Gastrocnemius medialis (tissue), 4 donors: ENCODE results near the gene AARS2. TPM values are rescaled to one million over a fixed set of nuclear protein-coding genes. Genes with fewer than 3 reads are reported as not detected.

ENCODE experiments used
- ATAC-seq, 2 donors: fragments of 150-250 bp; one replicate each; pipeline ENCODE4 v1.9.1; 2016
- DNase-seq, 2 donors: peaks; one replicate each; pipeline ENCODE4 v3.0.0-alpha.2; 2019
- H3K27ac ChIP-seq, 4 donors: fragments of 200-600 bp; sonication (generic); 1 replicate in 1 of 4; 2 replicates in 3 of 4; pipeline ENCODE4 v1.5.1; 2016 to 2018; ENCODE audit warnings: mild to moderate bottlenecking in 2 of 4, moderate library complexity in 1 of 4
- H3K27me3 ChIP-seq, 3 donors: fragments of 200-600 bp; sonication (generic) in 2 of 3; 1 replicate in 1 of 3; 2 replicates in 2 of 3; pipeline versions ENCODE4 v1.5.1 to v1.6.0; 2016 to 2019; ENCODE audit warnings: mild to moderate bottlenecking in 1 of 3, moderate library complexity in 1 of 3
- H3K36me3 ChIP-seq, 2 donors: fragments of 200-600 bp; sonication (generic) in 1 of 2; one replicate each; pipeline ENCODE4 v1.5.1; 2017 to 2018
- H3K4me1 ChIP-seq, 2 donors: fragments of 200-600 bp; sonication (generic) in 1 of 2; one replicate each; pipeline ENCODE4 v1.5.1; 2016 to 2017; ENCODE audit warnings: mild to moderate bottlenecking in 2 of 2
- H3K4me3 ChIP-seq, 4 donors: fragments of 200-600 bp; sonication (generic) in 3 of 4; 1 replicate in 1 of 4; 2 replicates in 3 of 4; pipeline ENCODE4 v1.5.1; 2016 to 2019; ENCODE audit warnings: mild to moderate bottlenecking in 2 of 4
- H3K9me3 ChIP-seq, 3 donors: fragments of 200-600 bp; sonication (generic) in 2 of 3; 1 replicate in 1 of 3; 2 replicates in 2 of 3; pipeline ENCODE4 v1.5.1; 2016 to 2019
- POLR2A ChIP-seq, 2 donors: fragments of 450-650 bp; IDR thresholded peaks; one replicate each; pipeline ENCODE4 v1.6.1; 2017; ENCODE audit warnings: antibody characterized with exemption in 2 of 2, mild to moderate bottlenecking in 2 of 2, moderate library complexity in 2 of 2
- in situ Hi-C, 4 donors: fragments of 200-750 bp; cut with MboI; loops; one replicate each; pipeline versions ENCODE4 v1.15.0 to v1.8.0; 2017; ENCODE audit warnings: low sequenced_read_pairs in 4 of 4
- intact Hi-C: fragments of 100-400 bp; cut with DNase I; formaldehyde crosslinking; loops from one replicate; pipeline ENCODE4 v1.15.1; 2023; ENCODE audit warnings: low total_unique reads
- total RNA-seq, 4 donors: library from RNA; depleted of rRNA; stranded (reverse); fragments of >200 nt; gene quantifications; one replicate each; pipeline versions ENCODE4 v1.1.0 to v1.2.3, GENCODE V29; 2016
- TF ChIP-seq, protein P1 (sequence below), 5 experiments: fragments of 450-650 bp in 3 of 5; fragments of 200-600 bp in 2 of 5; sonication (generic) in 2 of 5; IDR thresholded peaks in 4 of 5; conservative IDR thresholded peaks in 1 of 5; 1 replicate in 4 of 5; 2 replicates in 1 of 5; pipeline ENCODE4 v1.5.1; 2016 to 2019; ENCODE audit warnings: antibody characterized with exemption in 5 of 5, mild to moderate bottlenecking in 3 of 5, moderate library complexity in 3 of 5

AARS2 gene
- total RNA-seq, 4 donors from 2014 or later: 3.9 to 6.3 (median 4.5) TPM

GRCh38 chr6:44301782-44302564 lies 11.2 kb downstream of the AARS2 start:
- Histone ChIP-seq H3K36me3 (peaks cover 0 to 64% of the 10 kb centered on the region in 2 donors), H3K4me1 (peaks cover 5 to 6% of the 10 kb centered on the region in 2 donors), H3K9me3 (no peaks in the 10 kb centered on the region), H3K27me3 (peaks cover 4 to 14% (median 6%) of the 10 kb centered on the region in 3 donors), H3K4me3 (no peak overlapping the region), H3K27ac (no peak overlapping the region)
- intact Hi-C loops: no loop called here
- in situ Hi-C loops: no loop called here
- no peak for TF ChIP-seq POLR2A (IDR thresholded peaks at IDR 0.05)
- TF ChIP-seq, protein P1, sequence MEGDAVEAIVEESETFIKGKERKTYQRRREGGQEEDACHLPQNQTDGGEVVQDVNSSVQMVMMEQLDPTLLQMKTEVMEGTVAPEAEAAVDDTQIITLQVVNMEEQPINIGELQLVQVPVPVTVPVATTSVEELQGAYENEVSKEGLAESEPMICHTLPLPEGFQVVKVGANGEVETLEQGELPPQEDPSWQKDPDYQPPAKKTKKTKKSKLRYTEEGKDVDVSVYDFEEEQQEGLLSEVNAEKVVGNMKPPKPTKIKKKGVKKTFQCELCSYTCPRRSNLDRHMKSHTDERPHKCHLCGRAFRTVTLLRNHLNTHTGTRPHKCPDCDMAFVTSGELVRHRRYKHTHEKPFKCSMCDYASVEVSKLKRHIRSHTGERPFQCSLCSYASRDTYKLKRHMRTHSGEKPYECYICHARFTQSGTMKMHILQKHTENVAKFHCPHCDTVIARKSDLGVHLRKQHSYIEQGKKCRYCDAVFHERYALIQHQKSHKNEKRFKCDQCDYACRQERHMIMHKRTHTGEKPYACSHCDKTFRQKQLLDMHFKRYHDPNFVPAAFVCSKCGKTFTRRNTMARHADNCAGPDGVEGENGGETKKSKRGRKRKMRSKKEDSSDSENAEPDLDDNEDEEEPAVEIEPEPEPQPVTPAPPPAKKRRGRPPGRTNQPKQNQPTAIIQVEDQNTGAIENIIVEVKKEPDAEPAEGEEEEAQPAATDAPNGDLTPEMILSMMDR (IDR thresholded peaks at IDR 0.05 in 4 of 5, conservative IDR thresholded peaks at IDR 0.05 in 1 of 5): no peak
- DNase-seq (no peak), ATAC-seq (no peak)

- Histone ChIP-seq H3K4me1 (peaks cover 5 to 7% of the 10 kb centered on the region in 2 donors), H3K27ac (no peak overlapping the region), H3K4me3 (no peak overlapping the region), H3K27me3 (peaks cover 12 to 22% (median 15%) of the 10 kb centered on the region in 3 donors), H3K9me3 (no peaks in the 10 kb centered on the region), H3K36me3 (peaks cover 0 to 57% of the 10 kb centered on the region in 2 donors)
- intact Hi-C loops (no loop called here), in situ Hi-C loops (no loop called here)
- DNase-seq (no peak), ATAC-seq (no peak)
- TF ChIP-seq POLR2A (IDR thresholded peaks at IDR 0.05): no peak
- TF ChIP-seq, protein P1 (IDR thresholded peaks at IDR 0.05 in 4 of 5, conservative IDR thresholded peaks at IDR 0.05 in 1 of 5): no peak
Measured at GRCh38 chr6:44301106-44301505, 12.0 kb downstream of the AARS2 start.

GRCh38 chr6:44300292-44300823 lies 12.8 kb downstream of the AARS2 start:
- H3K9me3 ChIP-seq: no peaks in the 10 kb centered on the region
- H3K4me1 ChIP-seq: peaks cover 11% of the 10 kb centered on the region in 2 donors
- DNase-seq (no peak), ATAC-seq (no peak)
- peaks cover 15 to 25% (median 20%) of the 10 kb centered on the region in 3 donors for H3K27me3 ChIP-seq
- no peak overlapping the region for H3K27ac ChIP-seq
- H3K36me3 ChIP-seq: peaks cover 0 to 49% of the 10 kb centered on the region in 2 donors
- in situ Hi-C loops (no loop called here), intact Hi-C loops (no loop called here)
- H3K4me3 ChIP-seq: no peak overlapping the region
- TF ChIP-seq POLR2A (IDR thresholded peaks at IDR 0.05): no peak
- TF ChIP-seq, protein P1 (IDR thresholded peaks at IDR 0.05 in 4 of 5, conservative IDR thresholded peaks at IDR 0.05 in 1 of 5): no peak

DNA sequence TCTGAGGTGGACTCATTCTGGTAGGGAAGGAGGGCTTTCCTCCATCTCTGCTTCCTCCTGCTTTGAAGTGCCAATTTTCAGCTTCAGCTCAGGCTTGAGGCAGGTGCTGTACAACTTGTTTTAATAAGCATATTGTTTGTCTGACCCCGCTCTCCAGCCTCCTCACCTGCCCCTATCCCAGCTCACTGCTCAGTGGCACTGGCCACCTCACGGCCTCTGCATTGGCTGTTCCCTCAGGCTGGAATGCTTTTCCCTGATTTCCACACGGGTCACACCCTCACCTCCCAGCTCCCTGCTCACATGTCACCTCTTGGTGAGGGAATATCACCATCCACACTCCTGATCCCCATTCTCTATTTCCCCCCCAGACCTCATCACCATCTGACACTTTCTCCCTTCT lies 14.3 kb downstream of the AARS2 start:
- Histone ChIP-seq H3K4me3 (no peak overlapping the region), H3K27ac (no peak overlapping the region), H3K27me3 (peaks cover 15 to 28% (median 22%) of the 10 kb centered on the region in 3 donors), H3K4me1 (peaks cover 13 to 15% of the 10 kb centered on the region in 2 donors), H3K36me3 (peaks cover 0 to 36% of the 10 kb centered on the region in 2 donors), H3K9me3 (no peaks in the 10 kb centered on the region)
- TF ChIP-seq, protein P1 (IDR thresholded peaks at IDR 0.05 in 4 of 5, conservative IDR thresholded peaks at IDR 0.05 in 1 of 5): no peak
- TF ChIP-seq POLR2A (IDR thresholded peaks at IDR 0.05): no peak
- ATAC-seq (no peak), DNase-seq (no peak)
- in situ Hi-C loops (no loop called here), intact Hi-C loops (no loop called here)
